NCI-H526 treated with DMSO at 0.1 percent for 48 hours (cell line): Measurements from ENCODE around the gene DOCK11.

Experiments
- DNase-seq: peaks from one replicate; lab custom pipeline; 2025; lab: John Stamatoyannopoulos, UW

Gene DOCK11

GRCh38 chrX:118502161-118502789, 6.7 kb downstream of the DOCK11 start:
- no peak for DNase-seq

GRCh38 chrX:118503260-118504041, 7.8 kb downstream of the DOCK11 start:
- DNase-seq: no peak

- no peak for DNase-seq
These were observed 9.0 kb downstream of the DOCK11 start for GRCh38 chrX:118504581-118504980.

- DNase-seq: no peak
These were observed 11.3 kb downstream of the DOCK11 start for GRCh38 chrX:118506805-118507480.

DNA sequence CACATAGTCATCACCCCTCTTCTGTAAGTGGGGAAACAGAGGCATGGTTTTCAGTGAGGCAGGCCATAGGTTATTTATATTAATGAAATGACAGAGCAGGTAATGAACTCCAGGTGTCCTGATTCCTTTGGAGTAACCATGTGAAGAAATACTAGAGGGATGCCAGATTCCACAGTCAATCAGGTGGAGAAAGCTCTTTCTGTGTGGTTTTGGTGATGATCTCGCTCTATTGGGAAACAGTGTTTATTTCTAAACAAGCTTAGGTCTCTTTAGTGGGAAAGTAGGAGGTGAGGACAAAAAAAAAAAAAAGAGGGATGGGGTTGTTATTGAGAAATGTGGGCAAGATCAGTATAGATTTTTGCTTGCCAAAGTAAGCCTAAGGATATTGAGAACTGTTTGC, 12.2 kb downstream of the DOCK11 start:
- no peak for DNase-seq

GRCh38 chrX:118508221-118508620, 12.6 kb downstream of the DOCK11 start:
- no peak for DNase-seq

- no peak for DNase-seq
These were observed 13.0 kb downstream of the DOCK11 start for GRCh38 chrX:118508635-118509034.

- DNase-seq: no peak
These were observed 14.5 kb downstream of the DOCK11 start for GRCh38 chrX:118510111-118510510.

GRCh38 chrX:118513120-118513898, 17.7 kb downstream of the DOCK11 start:
- DNase-seq: no peak

- no peak for DNase-seq
These were observed 24.0 kb downstream of the DOCK11 start for GRCh38 chrX:118519411-118520215.

DNA sequence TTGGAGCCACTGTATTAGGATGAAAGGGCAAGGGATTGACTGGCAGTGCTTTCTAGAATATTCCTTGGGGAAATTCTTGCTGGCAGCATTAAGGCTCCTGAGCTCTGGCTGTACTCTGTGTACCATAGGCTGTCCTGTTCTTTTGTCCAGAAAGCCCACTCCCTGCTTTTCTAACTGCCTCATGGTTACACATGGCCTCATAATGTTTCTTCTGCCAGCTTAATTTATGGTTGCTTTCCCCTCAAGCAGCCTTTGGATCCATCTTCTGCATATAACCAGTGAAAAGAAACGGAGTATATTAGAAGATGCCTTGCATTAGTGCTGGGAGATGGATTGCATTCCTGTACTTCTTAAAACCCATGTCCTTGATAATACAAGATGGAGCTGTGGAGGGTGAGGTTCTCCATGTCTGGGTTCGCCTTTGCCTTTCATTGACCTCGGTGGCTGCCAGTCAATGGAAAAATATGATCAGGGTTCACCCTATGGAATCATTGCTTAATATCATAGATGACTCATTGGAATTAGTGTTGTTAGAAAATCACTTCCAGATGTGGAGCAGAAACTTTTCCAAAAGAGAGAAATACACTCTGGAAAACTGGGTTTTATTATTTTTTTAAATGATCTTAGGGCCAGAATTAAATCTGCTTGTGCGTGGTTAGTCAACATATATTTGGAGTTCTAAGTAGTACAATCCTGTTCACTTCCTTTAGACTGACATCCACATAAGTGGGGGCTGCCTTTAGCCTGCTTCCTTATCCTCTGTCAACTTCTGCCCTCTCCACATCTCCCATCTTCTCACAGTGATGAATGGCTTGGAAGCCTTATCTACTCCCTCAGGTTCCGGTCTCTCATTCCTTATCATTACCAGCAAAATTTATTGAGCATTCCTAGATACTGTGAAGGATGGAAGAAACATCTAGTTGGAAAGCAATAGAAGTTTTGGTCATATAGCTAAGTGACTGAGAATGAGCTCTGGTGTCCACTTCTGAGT, 24.9 kb downstream of the DOCK11 start:
- DNase-seq: no peak

DNA sequence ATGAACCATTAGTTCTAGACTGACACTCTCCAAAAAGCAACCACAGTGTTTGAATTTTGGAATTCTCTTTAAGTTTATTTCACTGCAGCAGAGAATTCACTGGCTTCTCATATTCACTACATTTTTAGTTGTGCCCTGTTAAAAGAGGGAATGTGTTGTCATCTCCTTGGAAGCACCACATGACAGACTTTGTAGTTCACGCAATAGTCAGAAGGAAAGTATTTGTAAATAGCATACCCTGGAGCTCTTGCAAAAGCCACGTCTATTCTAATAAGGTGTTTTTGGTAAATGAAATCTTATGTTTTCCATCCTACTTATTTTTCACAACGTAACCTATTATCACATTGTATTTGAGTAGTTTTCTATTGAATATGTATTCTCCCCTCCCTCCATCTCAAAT, 25.8 kb downstream of the DOCK11 start:
- DNase-seq: no peak

DNA sequence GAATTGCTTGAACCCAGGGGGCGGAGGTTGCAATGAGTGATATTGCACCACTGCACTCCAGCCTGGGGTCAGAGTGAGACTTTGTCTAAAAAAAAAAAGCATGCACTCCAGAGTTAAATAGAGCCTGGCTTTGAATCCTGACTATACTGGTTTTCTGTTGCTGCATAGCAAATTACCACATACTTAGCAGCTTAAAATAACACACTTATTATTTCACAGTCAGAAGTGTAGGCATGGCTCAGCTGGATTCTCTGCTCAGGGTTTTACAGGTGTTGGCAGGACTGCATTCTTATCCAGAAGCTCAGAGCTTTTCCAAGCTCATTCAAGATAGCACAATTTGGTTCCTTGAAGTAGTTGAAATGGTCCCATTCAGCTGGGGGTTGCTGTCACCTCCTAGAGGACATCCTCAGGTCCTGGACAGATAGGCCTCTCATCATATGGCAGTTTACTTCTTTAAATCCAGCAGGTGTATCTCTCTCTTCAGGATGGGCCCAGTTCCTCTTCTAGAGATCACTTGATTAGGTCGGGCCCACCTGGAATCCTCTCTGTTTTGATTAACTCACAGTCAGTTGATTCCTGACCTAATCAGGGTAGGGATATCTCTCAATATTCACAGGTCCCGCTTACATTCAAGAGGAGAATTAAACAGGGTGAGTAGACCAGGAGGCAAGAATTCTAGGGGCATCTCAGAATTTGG, 26.8 kb downstream of the DOCK11 start:
- DNase-seq: no peak

DNA sequence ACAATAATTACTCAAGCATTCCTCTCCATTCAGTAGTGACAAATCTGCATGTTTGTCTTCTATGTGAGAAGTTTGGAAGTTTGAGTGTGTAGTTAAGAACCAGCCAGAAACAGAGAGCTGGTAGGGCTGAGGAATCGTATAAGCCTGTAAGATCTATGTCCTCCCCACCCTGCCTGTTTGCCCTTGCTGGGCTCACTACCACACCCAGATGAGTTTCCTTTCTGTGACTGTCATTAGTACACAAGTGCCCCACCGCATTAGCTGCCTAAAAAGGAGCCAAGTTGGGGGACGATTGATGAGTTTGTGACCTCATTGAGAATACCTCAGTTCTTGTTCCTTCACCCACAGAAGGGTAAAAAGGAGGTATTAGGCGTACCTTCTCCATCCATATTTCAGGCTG, 28.3 kb downstream of the DOCK11 start:
- no peak for DNase-seq

DNA sequence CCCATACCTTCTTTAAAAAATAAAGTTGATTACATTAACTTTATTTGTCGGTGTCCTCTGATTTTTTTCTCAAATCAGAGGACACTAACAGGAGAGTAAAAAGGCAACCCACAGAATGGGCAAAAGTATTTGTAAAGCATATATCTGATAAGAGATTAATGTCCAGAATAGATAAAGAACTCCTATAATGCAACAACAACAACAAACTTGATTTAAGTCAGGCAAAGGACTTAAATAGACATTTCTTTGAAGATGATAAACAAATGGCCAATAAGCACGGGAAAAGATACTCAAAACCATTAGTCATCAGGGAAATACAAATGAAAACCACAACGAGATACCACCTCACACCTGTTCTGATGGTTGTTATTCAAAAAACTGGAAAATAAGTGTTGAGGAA, 28.7 kb downstream of the DOCK11 start:
- no peak for DNase-seq

DNA sequence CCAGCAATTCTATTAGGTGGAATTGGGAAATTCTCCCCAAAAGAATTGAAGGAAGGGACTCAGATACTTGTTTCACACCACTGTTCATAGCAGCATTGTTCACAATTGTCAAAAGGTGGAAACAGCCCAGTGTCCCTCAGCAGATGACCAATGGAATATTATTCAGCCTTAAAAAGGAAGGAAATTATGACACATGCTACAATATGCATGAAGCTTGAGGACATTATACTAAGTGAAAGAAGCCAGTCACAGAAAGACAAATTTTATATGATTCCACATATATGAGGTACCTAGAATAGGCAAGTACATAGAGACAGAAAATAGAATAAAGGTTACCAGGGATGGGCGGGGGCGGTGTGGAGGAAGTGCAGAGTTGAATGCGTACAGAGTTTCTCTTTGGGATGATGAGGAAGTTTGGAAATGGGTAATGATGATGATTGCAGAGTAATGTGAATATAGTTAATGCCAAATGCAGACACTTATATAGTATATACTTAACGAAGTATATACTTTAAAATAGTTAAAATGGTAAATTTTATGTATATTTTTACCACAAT, 29.6 kb downstream of the DOCK11 start:
- DNase-seq: no peak

DNA sequence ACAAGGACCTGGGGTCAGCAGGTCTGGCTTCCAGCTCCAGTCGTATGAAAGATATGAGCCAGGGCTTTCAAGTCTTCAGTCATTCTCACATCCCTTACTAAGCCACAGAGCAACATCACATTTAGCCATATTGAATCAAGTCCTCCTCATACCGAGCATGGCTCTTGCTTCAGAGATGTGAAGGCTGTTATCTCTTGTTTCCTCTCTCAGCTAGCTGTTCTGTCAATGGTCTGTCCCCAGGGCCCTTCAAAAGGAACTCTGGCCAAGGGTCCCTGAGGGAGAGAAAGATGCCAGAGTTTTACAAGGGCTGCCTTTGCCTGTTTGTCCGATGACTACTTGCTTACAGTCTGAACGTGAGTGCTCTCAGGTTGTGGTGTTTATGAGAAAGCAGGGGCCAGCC, 30.5 kb downstream of the DOCK11 start:
- DNase-seq: no peak

- DNase-seq: no peak
These were observed 32.6 kb downstream of the DOCK11 start for GRCh38 chrX:118528071-118528737.
